GM13977 (cell line): ENCODE data around the gene MAGT1.
A peak's percentile ranks its signal among the peaks of the same experiment; 100 is the strongest.
"Not testable (repeated sequence)": the region's sequence is repeated elsewhere in the genome, so short reads cannot be mapped to it uniquely, and the experiment has no call there.

Experiments
- DNase-seq: peaks from one replicate; pipeline ENCODE4 v3.0.0; 2012; ENCODE audit warnings: low spot score
- in situ Hi-C: fragments of 300-500 bp; cut with MboI; formaldehyde crosslinking; loops from one replicate; pipeline ENCODE4 v1.12.0; 2022; ENCODE audit warnings: low sequenced_read_pairs, low pct_unique_long_range_greater_than_20kb, mixed read lengths, inconsistent platforms; ENCODE audit not compliant: unreplicated experiment
- TF ChIP-seq, protein P1 (sequence below): IDR thresholded peaks from 2 replicates; pipeline ENCODE4 v1.5.1; 2012; ENCODE audit warnings: mild to moderate bottlenecking, control low read depth; ENCODE audit not compliant: insufficient read depth; ENCODE audit errors: extremely low read depth, missing control alignments

The MAGT1 gene

GRCh38 chrX:77925764-77926163 lies 30.5 kb upstream of the MAGT1 start:
- TF ChIP-seq, protein P1, sequence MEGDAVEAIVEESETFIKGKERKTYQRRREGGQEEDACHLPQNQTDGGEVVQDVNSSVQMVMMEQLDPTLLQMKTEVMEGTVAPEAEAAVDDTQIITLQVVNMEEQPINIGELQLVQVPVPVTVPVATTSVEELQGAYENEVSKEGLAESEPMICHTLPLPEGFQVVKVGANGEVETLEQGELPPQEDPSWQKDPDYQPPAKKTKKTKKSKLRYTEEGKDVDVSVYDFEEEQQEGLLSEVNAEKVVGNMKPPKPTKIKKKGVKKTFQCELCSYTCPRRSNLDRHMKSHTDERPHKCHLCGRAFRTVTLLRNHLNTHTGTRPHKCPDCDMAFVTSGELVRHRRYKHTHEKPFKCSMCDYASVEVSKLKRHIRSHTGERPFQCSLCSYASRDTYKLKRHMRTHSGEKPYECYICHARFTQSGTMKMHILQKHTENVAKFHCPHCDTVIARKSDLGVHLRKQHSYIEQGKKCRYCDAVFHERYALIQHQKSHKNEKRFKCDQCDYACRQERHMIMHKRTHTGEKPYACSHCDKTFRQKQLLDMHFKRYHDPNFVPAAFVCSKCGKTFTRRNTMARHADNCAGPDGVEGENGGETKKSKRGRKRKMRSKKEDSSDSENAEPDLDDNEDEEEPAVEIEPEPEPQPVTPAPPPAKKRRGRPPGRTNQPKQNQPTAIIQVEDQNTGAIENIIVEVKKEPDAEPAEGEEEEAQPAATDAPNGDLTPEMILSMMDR = no peak
- no peak for DNase-seq
- in situ Hi-C loops = no loop called here

- DNase-seq = no peak
- in situ Hi-C loops = no loop called here
- TF ChIP-seq, protein P1 = no peak
These were observed 29.2 kb upstream of the MAGT1 start for GRCh38 chrX:77924320-77924859.

GRCh38 chrX:77922787-77923186 lies 27.6 kb upstream of the MAGT1 start:
- in situ Hi-C loops = no loop called here
- DNase-seq = no peak
- TF ChIP-seq, protein P1 = no peak

- in situ Hi-C loops = not testable (repeated sequence)
These were observed 24.1 kb upstream of the MAGT1 start for GRCh38 chrX:77919370-77919769.

GRCh38 chrX:77918568-77918967 lies 23.3 kb upstream of the MAGT1 start:
- no peak for DNase-seq
- TF ChIP-seq, protein P1 = no peak
- in situ Hi-C loops = no loop called here

More at GRCh38 chrX:77919370-77919769, 24.1 kb upstream of the MAGT1 start:
- DNase-seq = not testable (repeated sequence)

DNA sequence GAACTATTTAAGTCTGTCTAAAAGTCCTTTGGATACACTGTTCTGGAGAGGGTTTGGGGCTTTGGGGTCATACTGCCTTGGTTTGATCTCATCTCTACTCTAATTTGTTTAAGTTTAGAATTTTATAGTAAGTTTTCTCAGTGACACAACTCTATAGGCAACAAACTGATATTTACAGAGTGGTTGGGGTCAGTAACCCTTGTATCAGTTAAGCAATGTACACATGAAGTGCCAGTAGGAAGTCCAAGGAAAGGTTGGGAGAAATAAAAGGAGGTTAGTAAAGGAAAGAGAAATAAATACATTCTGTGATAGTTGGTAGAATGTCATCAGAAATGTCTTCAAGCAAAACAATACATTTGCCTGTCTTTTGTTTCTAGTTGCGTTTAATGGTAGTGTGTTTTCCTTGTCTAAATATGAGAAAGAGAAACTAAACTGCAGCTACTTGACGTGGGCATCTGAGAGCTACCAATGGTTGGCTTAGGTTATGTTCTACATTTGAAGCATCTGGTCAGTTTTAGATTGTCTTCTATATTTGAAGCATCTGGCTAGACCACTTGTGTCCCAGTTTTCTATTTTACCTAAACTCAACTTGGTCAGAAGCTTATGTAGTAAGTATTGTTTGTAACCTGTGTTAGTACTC lies 22.2 kb upstream of the MAGT1 start:
- in situ Hi-C loops = no loop called here
- TF ChIP-seq, protein P1 = no peak
- no peak for DNase-seq

DNA sequence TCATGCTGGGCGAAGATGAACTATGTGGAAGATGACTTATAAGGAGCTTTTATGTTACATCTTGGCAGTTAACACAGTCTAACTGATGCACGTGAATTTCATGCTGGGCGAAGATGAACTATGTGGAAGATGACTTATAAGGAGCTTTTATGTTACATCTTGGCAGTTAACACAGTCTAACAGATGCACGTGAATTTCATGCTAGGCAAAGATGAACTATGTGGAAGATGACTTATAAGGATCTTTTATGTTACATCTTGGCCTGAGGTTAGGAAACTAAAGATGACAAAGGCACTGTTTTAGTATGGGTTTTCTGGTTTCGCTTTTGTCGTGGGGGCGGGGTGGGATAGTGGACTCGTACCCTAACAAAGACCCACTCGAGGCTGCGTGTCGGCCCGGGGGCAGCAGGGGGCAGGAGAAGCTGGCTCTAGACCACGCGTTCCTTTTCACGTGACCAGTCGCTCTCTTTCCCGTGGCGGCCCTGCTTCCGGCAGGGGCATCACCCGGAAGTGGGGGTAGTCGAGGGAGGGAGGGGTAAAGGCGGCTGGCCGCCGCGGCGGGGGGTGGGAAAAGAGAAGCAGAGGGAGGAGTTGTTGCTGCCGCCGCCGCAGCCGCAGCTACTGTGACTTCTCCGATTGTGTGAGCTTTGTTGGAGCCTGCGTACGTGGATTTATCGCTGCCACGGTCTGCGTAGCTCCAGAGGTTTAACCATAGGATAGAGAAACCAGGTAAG lies 15.0 kb upstream of the MAGT1 start, which contains the start of gene ATP7A:
TSS of gene ATP7A (plus strand) at position 586 of the 733 bp plus-strand sequence. CDS start 60,949 bp downstream, outside the sequence.
- TF ChIP-seq, protein P1 = peak; percentile 63
- in situ Hi-C loops = no loop called here
- DNase-seq = peak; percentile 78
